KOPT-K1 (cell line): ENCODE measurements around the gene ADCYAP1R1.

ENCODE experiments used
- H3K27ac ChIP-seq: fragments of 200-600 bp; sonication (generic); 2 replicates; pipeline ENCODE4 v1.5.1; 2016; ENCODE audit warnings: antibody characterized with exemption, mild to moderate bottlenecking, low read depth, low read length; ENCODE audit not compliant: poor library complexity, severe bottlenecking
- H3K36me3 ChIP-seq: fragments of 200-600 bp; sonication (generic); 2 replicates; pipeline ENCODE4 v1.5.1; 2017; ENCODE audit warnings: antibody characterized with exemption, mild to moderate bottlenecking, low read length, moderate library complexity; ENCODE audit not compliant: insufficient read depth
- H3K9me3 ChIP-seq: fragments of 200-600 bp; sonication (generic); 2 replicates; pipeline ENCODE4 v1.5.1; 2017; ENCODE audit warnings: antibody characterized with exemption, low read length, mild to moderate bottlenecking; ENCODE audit not compliant: insufficient read depth, poor library complexity, severe bottlenecking

The ADCYAP1R1 gene

DNA sequence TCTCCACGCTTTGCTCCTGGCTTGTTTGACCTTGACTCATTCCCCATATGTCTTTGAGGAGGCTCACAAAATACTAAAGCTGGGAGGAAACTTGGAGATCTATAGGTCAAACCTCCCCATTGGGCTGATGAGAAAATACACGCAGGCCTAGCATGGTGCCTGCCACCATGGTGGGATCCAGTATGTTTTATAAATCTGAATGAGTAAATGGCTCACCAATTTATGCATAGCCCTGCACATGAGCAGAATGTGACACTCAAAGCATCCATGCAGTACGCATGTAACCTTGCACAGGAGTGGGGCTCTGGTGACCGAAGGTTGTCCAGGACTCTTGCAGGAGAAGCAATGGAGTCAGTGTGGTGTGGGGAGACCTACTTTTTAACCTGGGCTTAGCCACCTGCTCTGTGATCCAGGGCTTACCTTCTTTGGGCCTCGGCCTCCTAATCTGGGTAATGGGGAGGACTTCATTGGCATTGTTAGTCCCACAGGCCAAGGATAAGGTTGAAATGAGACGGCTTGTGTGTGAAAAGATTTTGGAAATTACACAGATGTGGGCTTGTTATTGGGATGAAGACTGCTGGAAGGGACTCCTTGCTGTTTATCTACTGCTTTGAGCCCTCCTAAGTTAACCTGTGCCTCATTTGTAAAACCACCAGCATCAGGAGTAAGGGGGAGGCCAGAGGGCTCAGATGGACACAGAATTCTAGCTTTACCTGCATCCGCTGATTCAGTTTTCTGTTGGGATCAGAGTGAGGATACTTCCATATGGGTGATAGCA is 58.4 kb downstream of the ADCYAP1R1 start:
- Histone ChIP-seq H3K9me3 (no peaks in the 10 kb centered on the region), H3K36me3 (no peaks in the 10 kb centered on the region), H3K27ac (no peak overlapping the region)

DNA sequence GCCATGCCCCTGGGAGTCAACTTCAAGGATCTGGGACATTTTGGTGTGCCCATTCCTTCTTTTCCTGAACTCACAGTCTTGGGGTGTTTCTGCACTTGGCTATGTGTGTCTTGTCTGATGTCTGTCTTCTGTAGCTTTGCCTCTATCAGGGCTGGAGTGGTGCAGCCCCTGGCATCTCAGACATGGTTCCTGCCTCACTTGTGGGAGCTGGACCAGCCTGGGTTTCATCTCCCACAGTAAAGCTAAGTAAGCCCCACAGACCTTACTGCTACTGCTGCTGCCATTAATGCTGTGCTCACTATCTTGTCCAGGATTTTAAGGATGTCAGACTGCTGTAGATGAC is 59.0 kb downstream of the ADCYAP1R1 start:
- H3K27ac ChIP-seq = no peak overlapping the region
- H3K36me3 ChIP-seq = no peaks in the 10 kb centered on the region
- no peaks in the 10 kb centered on the region for H3K9me3 ChIP-seq

DNA sequence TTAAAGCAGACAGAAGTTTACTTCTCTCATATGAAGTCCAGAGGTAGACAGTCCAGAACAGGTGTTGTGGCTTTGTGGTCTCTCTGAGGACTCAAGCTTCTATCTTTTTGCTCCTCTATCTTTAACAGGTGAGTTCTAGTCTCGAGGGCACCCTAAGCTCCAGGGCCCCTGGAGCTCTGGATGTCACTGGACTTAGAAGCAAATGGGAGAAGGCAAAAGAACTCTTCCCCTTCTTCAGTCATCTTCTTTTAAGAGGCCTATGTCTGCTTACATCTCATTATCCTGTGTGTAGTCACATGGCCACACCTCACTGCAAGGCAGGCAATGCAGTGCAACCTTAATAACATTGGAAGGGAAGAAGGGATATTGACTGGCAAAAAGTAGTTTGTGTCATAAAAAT is 61.6 kb downstream of the ADCYAP1R1 start:
- Histone ChIP-seq H3K9me3 (no peaks in the 10 kb centered on the region), H3K27ac (no peak overlapping the region), H3K36me3 (no peaks in the 10 kb centered on the region)

DNA sequence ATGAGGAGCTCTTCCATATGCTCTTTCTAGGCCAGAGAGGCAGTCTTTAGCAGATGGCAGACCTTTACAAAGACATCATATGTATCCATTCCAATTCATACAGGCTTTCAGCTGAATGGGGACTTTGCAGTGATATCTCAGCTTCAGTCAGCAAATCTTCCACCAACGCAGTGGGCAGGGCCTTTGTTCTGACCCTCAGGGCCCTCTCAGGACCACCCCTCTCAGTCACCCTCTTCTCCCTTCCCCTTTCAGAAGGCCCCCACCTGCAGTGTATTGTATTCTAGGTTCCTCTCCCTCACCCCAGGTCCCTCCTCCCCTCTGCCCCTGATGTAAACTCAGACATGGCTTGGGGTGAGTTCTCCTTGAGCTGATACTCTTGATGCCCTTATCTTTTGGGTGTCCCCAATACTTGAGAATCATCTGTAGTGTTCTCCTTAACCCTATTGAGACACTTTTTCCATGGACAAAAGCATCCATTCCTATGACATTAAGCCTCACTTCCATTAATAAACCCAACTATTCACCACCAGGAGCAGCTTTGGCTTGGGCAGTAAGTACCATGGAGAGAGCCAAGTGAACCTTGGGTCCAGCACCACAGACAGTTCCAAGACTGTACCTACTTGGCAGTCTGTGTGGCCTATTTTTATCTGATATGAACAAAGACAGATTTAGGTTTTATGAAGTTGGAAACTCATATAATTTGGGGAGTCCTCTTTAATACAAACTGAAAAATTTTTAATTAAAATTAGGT is 62.7 kb downstream of the ADCYAP1R1 start:
- Histone ChIP-seq H3K27ac (no peak overlapping the region), H3K9me3 (no peaks in the 10 kb centered on the region), H3K36me3 (no peaks in the 10 kb centered on the region)

DNA sequence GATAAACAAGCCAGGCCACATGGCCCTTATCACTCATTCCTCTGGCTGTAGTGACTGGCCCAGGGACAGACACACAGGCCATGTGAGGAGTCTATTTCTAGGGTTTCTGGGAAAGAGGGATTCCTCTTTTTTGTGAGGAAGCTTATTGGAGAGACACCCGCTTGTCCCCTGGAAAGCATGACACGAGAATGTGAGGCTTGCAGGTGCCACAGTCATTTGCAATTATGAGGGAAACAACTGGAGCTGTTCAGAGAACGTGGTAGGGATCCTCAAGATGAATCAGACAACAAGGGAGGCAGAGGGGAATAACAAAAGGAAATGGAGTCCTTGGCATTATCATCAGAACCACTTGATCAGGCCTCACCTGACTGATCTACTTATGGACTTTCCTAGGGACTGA is 64.5 kb downstream of the ADCYAP1R1 start:
- no peaks in the 10 kb centered on the region for H3K9me3 ChIP-seq
- H3K36me3 ChIP-seq = no peaks in the 10 kb centered on the region

DNA sequence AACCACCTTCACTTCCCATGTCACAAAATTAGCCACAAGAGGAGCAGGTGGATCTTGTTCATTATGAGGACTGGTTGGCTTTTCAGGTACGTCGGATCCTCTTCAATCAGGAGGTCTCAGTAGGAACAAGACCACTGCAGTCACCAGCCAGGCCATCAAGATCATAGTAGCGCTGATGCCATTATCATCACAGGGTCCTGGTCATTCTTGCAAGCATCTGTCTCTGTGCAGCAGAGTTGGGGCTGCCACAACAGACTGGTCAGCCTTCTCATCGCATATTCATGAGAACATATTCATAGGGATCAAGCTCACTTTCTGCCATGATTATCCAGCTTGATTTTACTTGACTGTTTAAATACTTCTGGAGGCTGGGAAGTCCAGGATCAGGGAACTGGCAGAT is 67.1 kb downstream of the ADCYAP1R1 start:
- no peaks in the 10 kb centered on the region for H3K9me3 ChIP-seq

More for the DNA sequence above, 64.5 kb downstream of the ADCYAP1R1 start:
- no peak overlapping the region for H3K27ac ChIP-seq

DNA sequence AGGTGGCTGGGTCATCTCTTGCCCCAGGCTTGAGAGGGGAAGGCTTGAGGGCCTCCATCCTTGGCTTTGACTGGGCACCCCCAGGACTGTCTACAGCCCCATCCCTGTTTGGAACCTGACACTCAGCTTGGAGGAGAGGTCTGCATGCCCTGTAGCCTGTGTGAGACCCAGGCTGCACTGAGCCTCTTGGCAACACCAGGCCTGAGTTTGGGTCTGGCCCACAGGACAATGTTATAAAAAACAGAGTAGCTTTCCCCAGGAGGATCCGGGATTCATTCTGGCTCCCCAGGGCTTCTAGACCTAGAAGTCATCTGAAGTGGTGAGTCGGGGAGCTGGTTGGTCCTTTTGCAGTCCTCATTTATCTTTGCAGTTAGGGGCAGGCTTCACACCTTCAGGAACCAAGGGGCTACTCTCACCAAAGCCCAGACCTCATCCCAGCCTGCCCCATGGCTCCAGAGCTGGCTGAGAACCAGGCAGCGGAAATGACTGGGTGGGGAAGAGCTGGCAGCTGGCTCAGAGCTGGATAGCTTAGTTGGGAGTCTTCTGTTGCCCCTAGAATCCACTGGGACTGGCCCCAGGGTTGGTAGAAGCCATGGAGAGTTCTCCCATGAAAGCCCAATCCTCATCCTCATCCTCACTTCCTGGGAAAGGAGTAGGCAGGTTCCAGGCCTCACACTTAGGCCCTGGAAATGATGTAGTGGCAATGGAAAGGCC is 68.8 kb downstream of the ADCYAP1R1 start:
- no peak overlapping the region for H3K27ac ChIP-seq
- no peaks in the 10 kb centered on the region for H3K9me3 ChIP-seq
- no peaks in the 10 kb centered on the region for H3K36me3 ChIP-seq

More for the DNA sequence above, 67.1 kb downstream of the ADCYAP1R1 start:
- Histone ChIP-seq H3K36me3 (no peaks in the 10 kb centered on the region), H3K27ac (no peak overlapping the region)

DNA sequence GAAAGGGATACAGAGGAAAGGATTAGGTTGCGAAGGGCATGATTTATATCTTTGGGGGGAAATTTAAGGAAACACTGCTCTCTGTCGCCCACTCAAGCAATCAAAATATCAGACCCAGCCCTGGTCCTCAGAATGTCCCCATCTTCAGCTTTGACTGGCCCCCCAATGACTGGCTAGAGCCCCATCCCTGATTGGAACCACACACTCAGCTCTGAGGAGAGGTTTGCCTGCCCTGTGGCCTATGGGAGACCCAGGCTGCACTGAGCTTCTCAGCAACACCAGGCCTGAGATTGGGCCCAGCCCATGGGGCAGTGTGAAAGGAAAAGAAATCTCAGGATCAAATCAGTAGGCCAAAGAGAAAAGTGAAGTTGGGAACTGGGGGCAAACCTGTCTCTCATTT is 69.5 kb downstream of the ADCYAP1R1 start:
- Histone ChIP-seq H3K36me3 (no peaks in the 10 kb centered on the region), H3K27ac (no peak overlapping the region), H3K9me3 (no peaks in the 10 kb centered on the region)

DNA sequence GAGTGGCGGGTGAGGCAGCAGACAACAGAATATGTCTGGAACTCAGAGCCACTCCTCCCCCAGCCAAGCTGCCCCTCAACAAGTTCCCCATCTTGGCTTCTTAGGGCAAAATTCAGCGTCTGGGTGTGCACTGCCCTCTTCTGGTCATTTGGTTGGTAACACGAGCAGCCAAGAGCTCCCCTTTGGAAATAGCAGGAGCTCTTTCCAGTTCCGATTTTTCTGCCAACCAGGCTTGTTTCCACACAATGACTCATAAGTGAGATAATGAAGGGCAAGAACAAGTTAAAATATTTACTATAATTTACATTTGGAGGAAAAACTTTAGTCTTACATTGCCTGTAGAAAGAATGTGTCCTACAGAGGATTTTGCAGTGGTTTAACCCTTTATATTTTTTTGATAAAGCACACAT is 70.5 kb downstream of the ADCYAP1R1 start:
- Histone ChIP-seq H3K27ac (no peak overlapping the region), H3K9me3 (no peaks in the 10 kb centered on the region), H3K36me3 (no peaks in the 10 kb centered on the region)

DNA sequence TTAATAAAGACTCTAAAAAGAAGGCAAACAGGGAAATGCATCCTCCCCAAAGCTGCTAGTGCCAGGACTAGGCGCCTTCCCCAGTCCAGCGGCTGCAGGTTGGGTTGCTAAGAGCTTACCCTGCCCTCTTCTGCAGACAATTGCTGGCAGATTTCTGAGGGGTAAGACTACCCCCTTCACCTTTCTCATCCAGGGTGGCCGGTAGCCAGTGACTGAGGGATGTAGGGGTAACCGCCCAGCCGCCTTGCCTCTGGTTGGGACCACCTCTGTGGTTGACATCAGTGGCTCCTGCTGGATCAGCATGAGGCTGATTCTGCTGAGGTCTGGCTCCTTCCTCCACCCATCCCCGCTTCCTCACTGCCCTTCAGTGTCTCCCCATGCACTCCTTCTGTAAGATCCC is 71.2 kb downstream of the ADCYAP1R1 start:
- no peak overlapping the region for H3K27ac ChIP-seq
- no peaks in the 10 kb centered on the region for H3K9me3 ChIP-seq
- no peaks in the 10 kb centered on the region for H3K36me3 ChIP-seq

DNA sequence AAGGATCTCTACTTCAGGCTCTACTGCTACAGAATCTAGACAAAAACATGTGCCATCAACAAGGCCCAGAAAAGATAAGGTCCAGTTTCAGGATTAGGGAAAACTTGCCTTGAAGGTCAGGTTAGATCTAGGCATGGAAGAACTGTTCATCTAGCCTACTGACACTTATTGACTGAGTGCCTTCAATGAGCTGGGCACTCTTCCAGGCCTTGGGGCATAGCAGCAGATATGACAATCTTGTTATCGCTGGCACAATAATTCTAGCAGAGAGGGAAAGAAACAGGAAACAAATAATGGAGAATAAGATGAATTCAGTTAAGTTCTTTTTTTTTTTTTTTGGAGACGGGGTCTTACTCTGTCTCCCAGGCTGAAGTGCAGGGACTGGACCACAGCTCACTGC is 71.6 kb downstream of the ADCYAP1R1 start:
- no peaks in the 10 kb centered on the region for H3K9me3 ChIP-seq
- H3K36me3 ChIP-seq = no peaks in the 10 kb centered on the region
- H3K27ac ChIP-seq = no peak overlapping the region

DNA sequence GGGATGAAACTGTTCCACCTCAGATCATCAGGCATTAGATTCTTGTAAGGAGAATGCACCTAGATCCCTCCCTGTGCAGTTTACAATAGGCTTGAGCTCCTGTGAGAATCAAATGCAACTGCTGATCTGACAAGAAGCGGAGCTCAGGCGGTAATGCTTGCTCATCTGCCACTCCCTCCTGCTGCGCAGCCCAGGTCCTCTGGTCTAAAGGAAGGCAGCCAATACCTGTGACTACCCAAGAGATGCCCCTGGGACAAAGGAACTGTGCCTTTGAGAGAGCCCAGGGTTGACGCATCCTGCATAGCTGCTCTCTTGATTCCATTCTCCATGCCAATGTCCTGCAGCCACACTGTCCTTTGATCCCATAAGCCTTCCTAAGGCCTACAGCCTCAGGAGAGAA is 73.1 kb downstream of the ADCYAP1R1 start:
- Histone ChIP-seq H3K27ac (no peak overlapping the region), H3K9me3 (no peaks in the 10 kb centered on the region), H3K36me3 (no peaks in the 10 kb centered on the region)

DNA sequence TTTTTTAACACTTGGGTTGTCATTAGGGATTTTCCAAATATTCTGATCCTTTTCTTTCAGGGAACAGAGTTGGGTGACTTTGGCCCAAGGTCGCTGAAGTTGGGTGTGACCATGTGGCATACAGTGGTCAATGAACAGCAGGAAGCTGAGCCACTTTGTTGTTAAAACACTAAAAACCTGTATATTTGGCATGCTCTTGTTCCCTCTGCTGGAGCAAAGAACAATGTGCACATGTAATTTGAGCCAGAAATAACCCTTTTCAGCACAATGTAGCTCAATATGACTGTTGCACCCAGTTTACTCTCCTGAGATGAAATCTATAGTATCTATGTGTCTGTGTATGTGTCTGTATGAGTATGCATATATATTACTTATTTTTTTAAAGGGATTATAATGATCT is 74.9 kb downstream of the ADCYAP1R1 start:
- Histone ChIP-seq H3K27ac (no peak overlapping the region), H3K36me3 (no peaks in the 10 kb centered on the region)

DNA sequence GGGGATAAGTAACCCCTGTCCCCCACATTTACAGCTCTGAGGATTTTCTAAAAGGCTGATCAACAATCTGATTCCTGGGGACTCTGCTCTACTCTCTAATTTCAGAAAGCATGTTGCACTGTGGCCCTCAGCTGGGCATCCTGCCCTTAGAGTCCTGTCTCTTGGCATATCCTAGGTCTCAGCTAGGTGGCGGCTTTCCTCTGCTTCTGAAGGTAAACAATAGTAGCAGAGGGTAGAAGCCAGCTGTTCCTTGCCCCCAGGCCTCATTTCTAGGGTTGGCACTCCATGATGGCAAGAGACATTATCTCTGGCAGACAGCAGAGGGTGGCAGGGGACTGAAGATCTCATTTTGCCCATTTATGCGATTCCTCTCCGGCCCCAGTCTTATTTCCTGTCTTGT is 77.0 kb downstream of the ADCYAP1R1 start:
- no peak overlapping the region for H3K27ac ChIP-seq

More for the DNA sequence above, 74.9 kb downstream of the ADCYAP1R1 start:
- H3K9me3 ChIP-seq = no peaks in the 10 kb centered on the region

DNA sequence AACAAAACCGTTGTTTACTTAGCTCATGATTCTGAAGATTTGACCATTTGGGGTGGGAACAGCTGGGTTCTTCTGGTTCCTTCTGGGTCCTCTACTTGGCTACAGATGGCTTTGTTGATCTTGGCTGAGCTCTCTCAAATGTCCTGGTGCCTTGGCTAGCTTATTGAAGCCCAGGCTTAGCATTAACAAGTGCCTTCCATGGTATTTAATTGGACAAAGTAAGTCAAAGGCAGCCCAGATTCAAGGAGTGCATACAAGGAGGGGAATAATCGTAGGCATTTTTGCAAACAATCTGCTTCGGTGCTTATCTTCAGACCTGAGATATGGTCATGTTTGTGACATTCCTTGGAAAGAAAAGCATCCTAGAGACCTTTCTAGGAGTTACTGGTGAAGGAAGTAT is 81.4 kb downstream of the ADCYAP1R1 start:
- H3K36me3 ChIP-seq = no peaks in the 10 kb centered on the region
- H3K9me3 ChIP-seq = no peaks in the 10 kb centered on the region
- H3K27ac ChIP-seq = no peak overlapping the region

More for the DNA sequence above, 77.0 kb downstream of the ADCYAP1R1 start:
- no peaks in the 10 kb centered on the region for H3K36me3 ChIP-seq
- H3K9me3 ChIP-seq = no peaks in the 10 kb centered on the region
